Mesothelial cell of epicardium (in vitro differentiated cells): ENCODE data around the gene LRRC53. TPM values are rescaled to one million over a fixed set of nuclear protein-coding genes. Genes with fewer than 3 reads are reported as not detected.

Experiments
- DNase-seq, 2 experiments: peaks; one replicate each; pipeline ENCODE4 v3.0.0; 2021; ENCODE audit warnings: low spot score in 2 of 2; ENCODE audit not compliant: unreplicated experiment in 2 of 2
- H3K27ac Mint-ChIP-seq: 2 replicates; pipeline ENCODE4 v1.8.0; 2021; ENCODE audit warnings: mixed read lengths
- H3K27me3 Mint-ChIP-seq: 2 replicates; pipeline ENCODE4 v1.8.0; 2021; ENCODE audit warnings: low read depth, mixed read lengths
- H3K36me3 Mint-ChIP-seq: 2 replicates; pipeline ENCODE4 v1.8.0; 2021; ENCODE audit warnings: mixed read lengths
- H3K4me1 Mint-ChIP-seq: 2 replicates; pipeline ENCODE4 v1.8.0; 2021; ENCODE audit warnings: mixed read lengths
- H3K4me3 Mint-ChIP-seq: 2 replicates; pipeline ENCODE4 v1.8.0; 2021; ENCODE audit warnings: mild to moderate bottlenecking, moderate library complexity, mixed read lengths
- H3K9me3 Mint-ChIP-seq: 2 replicates; pipeline ENCODE4 v1.8.0; 2021; ENCODE audit warnings: mixed read lengths
- total RNA-seq: library from RNA; stranded (reverse); gene quantifications from 3 replicates; pipeline ENCODE4 v1.2.1, GENCODE V29; 2021
- TF ChIP-seq, protein P1 (sequence below): fragments of 200-600 bp; sonication (generic); IDR thresholded peaks from one replicate; pipeline ENCODE4 v1.5.0; 2021; ENCODE audit warnings: antibody characterized with exemption; ENCODE audit not compliant: unreplicated experiment

Gene LRRC53
- total RNA-seq, 1 donor from 2014 or later: not detected

DNA sequence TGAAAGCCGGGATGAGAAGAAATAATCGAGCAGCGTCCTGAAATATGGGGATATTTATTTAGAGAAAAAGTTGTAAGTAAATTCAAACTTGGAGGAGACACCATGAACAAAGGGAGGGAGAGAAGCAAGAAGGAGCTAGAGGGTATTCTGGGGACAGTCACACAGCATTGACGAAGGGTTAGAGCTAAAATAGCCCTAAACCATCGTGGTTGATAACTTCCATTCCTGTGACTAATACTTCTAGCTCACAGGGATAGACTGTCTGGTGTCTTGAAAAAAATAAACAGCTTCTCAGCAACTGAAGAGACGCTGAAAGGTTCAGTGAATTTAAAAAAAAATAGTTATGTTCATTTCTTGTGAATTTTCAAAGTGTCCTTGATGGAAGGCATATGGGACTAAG is 86.7 kb downstream of the LRRC53 start:
- H3K27ac Mint-ChIP-seq: no peak overlapping the region
- H3K4me1 Mint-ChIP-seq: peaks cover 24% of the 10 kb centered on the region
- H3K27me3 Mint-ChIP-seq: peaks cover 15% of the 10 kb centered on the region
- TF ChIP-seq, protein P1, sequence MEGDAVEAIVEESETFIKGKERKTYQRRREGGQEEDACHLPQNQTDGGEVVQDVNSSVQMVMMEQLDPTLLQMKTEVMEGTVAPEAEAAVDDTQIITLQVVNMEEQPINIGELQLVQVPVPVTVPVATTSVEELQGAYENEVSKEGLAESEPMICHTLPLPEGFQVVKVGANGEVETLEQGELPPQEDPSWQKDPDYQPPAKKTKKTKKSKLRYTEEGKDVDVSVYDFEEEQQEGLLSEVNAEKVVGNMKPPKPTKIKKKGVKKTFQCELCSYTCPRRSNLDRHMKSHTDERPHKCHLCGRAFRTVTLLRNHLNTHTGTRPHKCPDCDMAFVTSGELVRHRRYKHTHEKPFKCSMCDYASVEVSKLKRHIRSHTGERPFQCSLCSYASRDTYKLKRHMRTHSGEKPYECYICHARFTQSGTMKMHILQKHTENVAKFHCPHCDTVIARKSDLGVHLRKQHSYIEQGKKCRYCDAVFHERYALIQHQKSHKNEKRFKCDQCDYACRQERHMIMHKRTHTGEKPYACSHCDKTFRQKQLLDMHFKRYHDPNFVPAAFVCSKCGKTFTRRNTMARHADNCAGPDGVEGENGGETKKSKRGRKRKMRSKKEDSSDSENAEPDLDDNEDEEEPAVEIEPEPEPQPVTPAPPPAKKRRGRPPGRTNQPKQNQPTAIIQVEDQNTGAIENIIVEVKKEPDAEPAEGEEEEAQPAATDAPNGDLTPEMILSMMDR: no peak
- H3K9me3 Mint-ChIP-seq: no peaks in the 10 kb centered on the region
- DNase-seq: no peak
- no peak overlapping the region for H3K4me3 Mint-ChIP-seq
- H3K36me3 Mint-ChIP-seq: no peaks in the 10 kb centered on the region

DNA sequence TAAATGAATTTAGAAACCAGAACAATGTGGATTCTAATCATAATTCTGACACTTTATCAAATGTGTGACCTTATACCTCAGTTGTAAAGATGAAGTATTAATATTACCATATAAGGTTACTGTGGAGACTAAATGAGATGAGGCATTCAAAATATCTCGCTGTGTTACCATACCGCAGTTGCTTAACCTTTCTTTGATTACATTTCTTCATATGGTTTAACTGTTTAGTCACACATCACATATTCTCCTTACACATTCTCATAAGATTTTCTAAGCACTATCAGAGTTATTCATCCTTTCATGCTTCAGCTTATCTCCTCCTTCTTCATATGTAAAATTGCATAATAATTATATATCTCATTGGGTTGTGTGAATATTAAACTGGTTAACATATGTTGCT is 88.9 kb downstream of the LRRC53 start:
- no peaks in the 10 kb centered on the region for H3K36me3 Mint-ChIP-seq
- TF ChIP-seq, protein P1: no peak
- H3K27ac Mint-ChIP-seq: no peak overlapping the region
- no peaks in the 10 kb centered on the region for H3K9me3 Mint-ChIP-seq
- DNase-seq: no peak
- H3K4me1 Mint-ChIP-seq: peaks cover 31% of the 10 kb centered on the region
- no peak overlapping the region for H3K4me3 Mint-ChIP-seq
- peaks cover 9% of the 10 kb centered on the region for H3K27me3 Mint-ChIP-seq

DNA sequence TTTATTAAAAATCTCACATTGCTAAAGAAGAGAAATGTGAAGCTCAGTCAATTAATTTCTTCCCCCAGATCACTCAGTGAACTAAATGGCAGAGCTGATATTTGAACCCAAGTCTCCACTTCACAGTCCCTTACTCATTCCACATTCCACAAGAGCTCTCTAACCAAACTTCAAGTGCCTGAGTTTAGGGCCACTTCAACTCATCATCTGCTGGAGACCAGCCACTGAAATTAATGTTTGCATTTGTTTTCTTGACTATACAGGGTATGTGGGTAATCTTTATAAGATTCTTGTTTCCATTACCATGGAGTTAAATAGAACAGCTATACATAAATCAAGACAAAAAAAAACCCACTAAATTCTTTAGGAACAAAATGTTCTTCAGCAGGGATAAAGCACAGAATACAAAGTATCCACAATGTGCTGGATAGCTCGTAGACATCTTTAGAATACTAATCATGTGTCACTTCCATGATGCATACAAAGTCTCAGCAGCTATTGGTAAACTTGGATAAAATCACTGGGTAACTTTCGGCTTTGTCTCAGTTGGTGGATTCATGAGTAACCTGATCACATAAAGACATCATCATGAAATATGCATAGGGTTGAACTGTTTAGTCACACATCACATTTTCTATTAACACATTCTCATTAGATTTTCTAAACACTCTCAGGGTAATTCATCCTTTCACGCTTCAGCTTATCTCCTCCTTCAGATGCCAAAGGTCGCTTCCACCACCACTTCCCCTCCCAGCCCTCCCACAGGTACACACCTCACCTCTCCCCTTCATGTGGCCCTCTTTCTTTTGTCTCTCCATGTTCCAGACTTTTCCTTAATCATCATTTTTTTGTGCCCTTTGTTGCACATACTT is 89.8 kb downstream of the LRRC53 start:
- TF ChIP-seq, protein P1: no peak
- peaks cover 31% of the 10 kb centered on the region for H3K4me1 Mint-ChIP-seq
- H3K9me3 Mint-ChIP-seq: peaks cover 3% of the 10 kb centered on the region
- H3K27me3 Mint-ChIP-seq: peaks cover 9% of the 10 kb centered on the region
- no peaks in the 10 kb centered on the region for H3K36me3 Mint-ChIP-seq
- no peak for DNase-seq
- no peak overlapping the region for H3K4me3 Mint-ChIP-seq
- H3K27ac Mint-ChIP-seq: no peak overlapping the region

DNA sequence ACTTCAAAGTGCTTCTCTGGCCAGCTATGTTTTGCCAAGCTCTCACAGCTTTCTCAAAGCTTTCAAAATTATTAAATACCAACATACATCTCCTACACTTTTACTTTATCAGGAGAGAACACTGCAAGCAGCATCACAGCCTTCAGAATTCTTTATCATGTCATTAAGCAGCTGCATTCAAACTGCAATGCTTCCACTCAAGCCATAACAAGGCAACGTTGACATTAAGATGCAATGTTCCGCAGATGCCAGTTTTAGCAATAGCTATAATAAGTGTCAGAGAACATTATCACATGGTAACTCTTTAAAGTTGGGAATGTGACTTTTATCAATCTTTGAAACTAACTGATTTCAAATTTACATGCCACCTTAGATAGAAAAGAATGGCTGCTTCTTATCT is 91.9 kb downstream of the LRRC53 start:
- peaks cover 23% of the 10 kb centered on the region for H3K4me1 Mint-ChIP-seq
- H3K9me3 Mint-ChIP-seq: peaks cover 3% of the 10 kb centered on the region
- no peak overlapping the region for H3K4me3 Mint-ChIP-seq
- H3K27ac Mint-ChIP-seq: no peak overlapping the region
- no peaks in the 10 kb centered on the region for H3K36me3 Mint-ChIP-seq
- no peak for DNase-seq
- TF ChIP-seq, protein P1: no peak
- H3K27me3 Mint-ChIP-seq: peaks cover 12% of the 10 kb centered on the region

Other genes with a start within 250 kb of the LRRC53 start
- gene ERICH3, start 161.2 kb upstream of the LRRC53 start, total RNA-seq: not detected in 3 replicates
- 21.3 to 21.7 TPM (median 21.5 TPM) in 3 replicates for gene CRYZ, start 220.4 kb upstream of the LRRC53 start, total RNA-seq
- 12.6 to 13.3 TPM (median 12.9 TPM) in 3 replicates for gene TYW3, start 220.5 kb upstream of the LRRC53 start, total RNA-seq